ENCODE results near the gene CAP2. TPM values are rescaled to one million over a fixed set of nuclear protein-coding genes. Genes with fewer than 3 reads are reported as not detected.
"Not testable (repeated sequence)": the region's sequence is repeated elsewhere in the genome, so short reads cannot be mapped to it uniquely, and the experiment has no call there.

CAP2 gene
- total and polyA plus RNA-seq, 8 donors: 6.5 to 10.6 (median 8.0) TPM

GRCh38 chr6:17439243-17439993, 46.0 kb downstream of the CAP2 start:
- intact Hi-C loops (cut with DNase I): no loop called here
- H3K4me3 ChIP-seq: no peak overlapping the region
- H3K36me3 ChIP-seq: no peaks in the 10 kb centered on the region
- H3K4me1 ChIP-seq: no peaks in the 10 kb centered on the region
- no peak for ATAC-seq
- no peaks in the 10 kb centered on the region for H3K9me3 ChIP-seq
- no peak overlapping the region for H3K27ac ChIP-seq
- TF ChIP-seq CTCF (IDR thresholded peaks at IDR 0.05): no peak
- no peak for DNase-seq
- H3K27me3 ChIP-seq: no peaks in the 10 kb centered on the region

- not testable (repeated sequence) for ATAC-seq
Observed at GRCh38 chr6:17440811-17441210, 47.4 kb downstream of the CAP2 start.

GRCh38 chr6:17442196-17442595, 48.8 kb downstream of the CAP2 start:
- Histone ChIP-seq H3K27me3 (no peaks in the 10 kb centered on the region), H3K27ac (no peak overlapping the region), H3K9me3 (no peaks in the 10 kb centered on the region), H3K4me1 (no peaks in the 10 kb centered on the region), H3K4me3 (no peak overlapping the region), H3K36me3 (no peaks in the 10 kb centered on the region)
- ATAC-seq (no peak), DNase-seq (no peak)
- TF ChIP-seq CTCF (IDR thresholded peaks at IDR 0.05): no peak
- intact Hi-C loops (cut with DNase I): no loop called here

More at GRCh38 chr6:17440811-17441210, 47.4 kb downstream of the CAP2 start:
- intact Hi-C loops (cut with DNase I); H3K36me3 ChIP-seq; H3K27ac ChIP-seq; H3K9me3 ChIP-seq; H3K27me3 ChIP-seq; DNase-seq; H3K4me3 ChIP-seq; H3K4me1 ChIP-seq: not testable (repeated sequence)

GRCh38 chr6:17446713-17447112, 53.3 kb downstream of the CAP2 start:
- no peak for DNase-seq
- H3K27me3 ChIP-seq: no peaks in the 10 kb centered on the region
- intact Hi-C loops (cut with DNase I): no loop called here
- no peaks in the 10 kb centered on the region for H3K9me3 ChIP-seq
- H3K36me3 ChIP-seq: no peaks in the 10 kb centered on the region
- H3K27ac ChIP-seq: no peak overlapping the region
- ATAC-seq: no peak
- TF ChIP-seq CTCF (IDR thresholded peaks at IDR 0.05): no peak
- H3K4me1 ChIP-seq: no peaks in the 10 kb centered on the region
- no peak overlapping the region for H3K4me3 ChIP-seq

GRCh38 chr6:17448165-17448564, 54.8 kb downstream of the CAP2 start:
- H3K4me1 ChIP-seq: no peaks in the 10 kb centered on the region
- no peak overlapping the region for H3K27ac ChIP-seq
- H3K9me3 ChIP-seq: no peaks in the 10 kb centered on the region
- ATAC-seq (no peak), DNase-seq (no peak)
- intact Hi-C loops (cut with DNase I): no loop called here
- no peaks in the 10 kb centered on the region for H3K36me3 ChIP-seq
- no peaks in the 10 kb centered on the region for H3K27me3 ChIP-seq
- TF ChIP-seq CTCF (IDR thresholded peaks at IDR 0.05): no peak
- H3K4me3 ChIP-seq: no peak overlapping the region

GRCh38 chr6:17450397-17450796, 57.0 kb downstream of the CAP2 start:
- ATAC-seq (no peak), DNase-seq (no peak)
- H3K4me3 ChIP-seq: no peak overlapping the region
- H3K4me1 ChIP-seq: no peaks in the 10 kb centered on the region
- intact Hi-C loops (cut with DNase I): no loop called here
- H3K36me3 ChIP-seq: no peaks in the 10 kb centered on the region
- no peak for TF ChIP-seq CTCF (IDR thresholded peaks at IDR 0.05)
- H3K27ac ChIP-seq: no peak overlapping the region
- no peaks in the 10 kb centered on the region for H3K27me3 ChIP-seq
- no peaks in the 10 kb centered on the region for H3K9me3 ChIP-seq
